ENCODE measurements around the gene LEFTY1. TPM values are rescaled to one million over a fixed set of nuclear protein-coding genes. Genes with fewer than 3 reads are reported as not detected.

The LEFTY1 gene
- total and polyA plus RNA-seq, 4 donors: 0.42 to 1.4 (median 0.87) TPM

GRCh38 chr1:225890346-225891228 lies 1.6 kb upstream of the LEFTY1 start:
- TF ChIP-seq HNF4G (IDR thresholded peaks at IDR 0.05) (no peak), HNF4A (conservative IDR thresholded peaks at IDR 0.05) (peak; percentile 38 to 78), JUND (IDR thresholded peaks at IDR 0.05) (peak in 1 of 2 donors; percentile 58), FOXA2 (IDR thresholded peaks at IDR 0.05) (no peak), MAX (IDR thresholded peaks at IDR 0.05) (no peak), SP1 (IDR thresholded peaks at IDR 0.05) (peak; percentile 26), FOXA1 (IDR thresholded peaks at IDR 0.05) (no peak), TAF1 (conservative IDR thresholded peaks at IDR 0.05) (no peak), ATF3 (IDR thresholded peaks at IDR 0.05) (no peak), YY1 (IDR thresholded peaks at IDR 0.05) (peak; percentile 39), RXRA (IDR thresholded peaks at IDR 0.05) (peak; percentile 77 to 93), NR2F2 (IDR thresholded peaks at IDR 0.05) (peak; percentile 71)
- Histone ChIP-seq H3K9me3 (ENCODE audit: control insufficient read depth in 4 of 4, low read length in 3 of 4) (no peaks in the 10 kb centered on the region), H3K27ac (ENCODE audit: low read depth in 1 of 2, low read length in 2 of 2) (peak overlapping the region; percentile 55 to 64), H3K4me1 (ENCODE audit: control insufficient read depth in 4 of 4, insufficient read depth in 4 of 4, low read length in 3 of 4) (peaks cover 24 to 47% (median 36%) of the 10 kb centered on the region in 4 donors), H3K27me3 (ENCODE audit: control insufficient read depth in 4 of 4, insufficient read depth in 4 of 4, low read length in 3 of 4) (no peaks in the 10 kb centered on the region), H3K4me3 (ENCODE audit: low read depth in 1 of 3, low read length in 3 of 3) (no peak overlapping the region), H3K9ac (ENCODE audit: low read depth in 1 of 2, low read length in 2 of 2) (no peak overlapping the region), H3K36me3 (ENCODE audit: control insufficient read depth in 4 of 4, insufficient read depth in 3 of 4, low read depth in 1 of 4, low read length in 3 of 4) (no peaks in the 10 kb centered on the region)
- WGBS: 36% methylated on average over 6 of the region's 6 CpGs
- DNase-seq (ENCODE audit: low spot score): peak; percentile 66

GRCh38 chr1:225889743-225890142 lies 797 bp upstream of the LEFTY1 start:
- TF ChIP-seq ATF3 (IDR thresholded peaks at IDR 0.05) (no peak), MAX (IDR thresholded peaks at IDR 0.05) (peak; percentile 18), SP1 (IDR thresholded peaks at IDR 0.05) (peak; percentile 28), REST (IDR thresholded peaks at IDR 0.05) (peak; percentile 62), JUND (IDR thresholded peaks at IDR 0.05) (peak in 1 of 2 donors; percentile 27), RXRA (IDR thresholded peaks at IDR 0.05) (peak in 1 of 2 donors; percentile 45), EGR1 (IDR thresholded peaks at IDR 0.05; ENCODE audit: low read depth in 2 of 2) (no peak), HNF4A (conservative IDR thresholded peaks at IDR 0.05) (peak in 1 of 2 donors; percentile 58), ZBTB33 (IDR thresholded peaks at IDR 0.05) (no peak), YY1 (IDR thresholded peaks at IDR 0.05) (peak; percentile 60), HNF4G (IDR thresholded peaks at IDR 0.05) (no peak)
- H3K9me3 ChIP-seq (ENCODE audit: control insufficient read depth in 4 of 4, low read length in 3 of 4): no peaks in the 10 kb centered on the region
- 35% methylated on average over 5 of the region's 5 CpGs for WGBS
- peak overlapping the region; percentile 55 to 64 for H3K27ac ChIP-seq (ENCODE audit: low read depth in 1 of 2, low read length in 2 of 2)
- H3K27me3 ChIP-seq (ENCODE audit: control insufficient read depth in 4 of 4, insufficient read depth in 4 of 4, low read length in 3 of 4): no peaks in the 10 kb centered on the region
- DNase-seq (ENCODE audit: low spot score): no peak
- H3K4me1 ChIP-seq (ENCODE audit: control insufficient read depth in 4 of 4, insufficient read depth in 4 of 4, low read length in 3 of 4): peaks cover 24 to 47% (median 36%) of the 10 kb centered on the region in 4 donors
- no peaks in the 10 kb centered on the region for H3K36me3 ChIP-seq (ENCODE audit: control insufficient read depth in 4 of 4, insufficient read depth in 3 of 4, low read depth in 1 of 4, low read length in 3 of 4)
- no peak overlapping the region for H3K9ac ChIP-seq (ENCODE audit: low read depth in 1 of 2, low read length in 2 of 2)
- no peak overlapping the region for H3K4me3 ChIP-seq (ENCODE audit: low read depth in 1 of 3, low read length in 3 of 3)
